Lower leg skin (tissue), 3 donors: Measurements from ENCODE around the gene ERI3.

ENCODE experiments used
- POLR2A ChIP-seq, 2 donors: fragments of 450-650 bp; IDR thresholded peaks; one replicate each; pipeline ENCODE4 v1.6.1; 2016 to 2017; ENCODE audit warnings: antibody characterized with exemption in 2 of 2, mild to moderate bottlenecking in 1 of 2, moderate library complexity in 1 of 2
- TF ChIP-seq, protein P1 (sequence below), 3 donors: fragments of 450-650 bp; IDR thresholded peaks; one replicate each; pipeline ENCODE4 v1.5.1; 2016; ENCODE audit warnings: antibody characterized with exemption in 3 of 3, mild to moderate bottlenecking in 3 of 3, moderate library complexity in 2 of 3

DNA sequence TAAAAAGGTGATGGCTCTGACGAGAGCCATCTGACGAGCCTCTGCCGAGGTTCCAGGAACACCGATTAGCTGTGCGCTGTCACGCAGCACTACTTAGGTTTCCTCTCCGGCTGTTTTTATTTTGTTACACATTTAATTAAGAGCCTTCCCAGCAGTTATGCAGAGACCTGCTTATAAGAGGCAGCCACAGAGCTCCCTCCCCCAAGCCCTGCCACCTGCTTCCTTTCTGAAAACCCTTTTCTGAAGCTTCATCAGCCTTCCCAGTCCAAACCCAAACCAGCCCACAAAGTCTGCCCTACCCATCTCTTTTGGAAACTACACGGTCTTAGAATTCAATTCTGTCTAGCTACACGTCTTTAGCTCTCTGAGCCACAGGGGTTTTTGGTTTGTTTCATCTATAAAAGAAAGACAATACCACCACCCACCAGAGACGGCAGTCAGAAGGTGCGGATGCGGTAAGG lies 49.1 kb downstream of the ERI3 start:
- TF ChIP-seq, protein P1, sequence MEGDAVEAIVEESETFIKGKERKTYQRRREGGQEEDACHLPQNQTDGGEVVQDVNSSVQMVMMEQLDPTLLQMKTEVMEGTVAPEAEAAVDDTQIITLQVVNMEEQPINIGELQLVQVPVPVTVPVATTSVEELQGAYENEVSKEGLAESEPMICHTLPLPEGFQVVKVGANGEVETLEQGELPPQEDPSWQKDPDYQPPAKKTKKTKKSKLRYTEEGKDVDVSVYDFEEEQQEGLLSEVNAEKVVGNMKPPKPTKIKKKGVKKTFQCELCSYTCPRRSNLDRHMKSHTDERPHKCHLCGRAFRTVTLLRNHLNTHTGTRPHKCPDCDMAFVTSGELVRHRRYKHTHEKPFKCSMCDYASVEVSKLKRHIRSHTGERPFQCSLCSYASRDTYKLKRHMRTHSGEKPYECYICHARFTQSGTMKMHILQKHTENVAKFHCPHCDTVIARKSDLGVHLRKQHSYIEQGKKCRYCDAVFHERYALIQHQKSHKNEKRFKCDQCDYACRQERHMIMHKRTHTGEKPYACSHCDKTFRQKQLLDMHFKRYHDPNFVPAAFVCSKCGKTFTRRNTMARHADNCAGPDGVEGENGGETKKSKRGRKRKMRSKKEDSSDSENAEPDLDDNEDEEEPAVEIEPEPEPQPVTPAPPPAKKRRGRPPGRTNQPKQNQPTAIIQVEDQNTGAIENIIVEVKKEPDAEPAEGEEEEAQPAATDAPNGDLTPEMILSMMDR (IDR thresholded peaks at IDR 0.05): no peak
- no peak for TF ChIP-seq POLR2A (IDR thresholded peaks at IDR 0.05)
